Stimulated activated CD4-positive, alpha-beta T cell treated with anti-CD3 and anti-CD28 coated beads, TNF-alpha, amount 100 ng/mL, for 4 hours (primary cell): ENCODE results near the gene COX15.
"Not testable (repeated sequence)": the region's sequence is repeated elsewhere in the genome, so short reads cannot be mapped to it uniquely, and the experiment has no call there.

Source experiments
- DNase-seq, 3 experiments: peaks; one replicate each; pipeline ENCODE4 v3.0.0-alpha.2; 2020; ENCODE audit warnings: low read depth in 3 of 3

COX15 gene

GRCh38 chr10:99732033-99732842 lies at the start of gene COX15, which contains the start of gene CUTC:
COX15 (minus strand) TSS chr10:99732127; CDS start chr10:99732049, 78 bp downstream.
CUTC (plus strand) TSS chr10:99732234; CDS start chr10:99732349, 115 bp downstream.
- peak; percentile 88 to 89 (median 89) for DNase-seq

DNA sequence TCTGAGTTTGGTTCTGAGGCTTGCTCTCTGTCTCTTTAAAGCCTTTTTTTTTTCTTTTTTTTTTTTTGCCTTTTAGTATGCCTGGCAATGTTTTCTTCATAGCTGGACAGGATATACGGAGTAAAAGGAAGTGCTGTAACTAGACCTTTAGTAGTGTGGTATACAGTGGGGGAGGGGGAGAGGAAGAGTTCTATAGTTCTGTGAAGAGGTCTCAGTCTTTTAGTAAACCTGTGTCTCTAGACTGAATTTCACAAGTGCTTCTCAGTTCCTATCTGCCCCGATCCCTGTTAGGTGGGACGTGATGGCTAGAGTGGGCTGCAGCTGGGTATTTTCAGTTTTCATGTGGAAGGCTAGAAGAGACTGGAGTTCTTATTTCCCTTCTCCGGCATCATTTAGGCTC lies 47.4 kb upstream of the COX15 start:
- no peak for DNase-seq

DNA sequence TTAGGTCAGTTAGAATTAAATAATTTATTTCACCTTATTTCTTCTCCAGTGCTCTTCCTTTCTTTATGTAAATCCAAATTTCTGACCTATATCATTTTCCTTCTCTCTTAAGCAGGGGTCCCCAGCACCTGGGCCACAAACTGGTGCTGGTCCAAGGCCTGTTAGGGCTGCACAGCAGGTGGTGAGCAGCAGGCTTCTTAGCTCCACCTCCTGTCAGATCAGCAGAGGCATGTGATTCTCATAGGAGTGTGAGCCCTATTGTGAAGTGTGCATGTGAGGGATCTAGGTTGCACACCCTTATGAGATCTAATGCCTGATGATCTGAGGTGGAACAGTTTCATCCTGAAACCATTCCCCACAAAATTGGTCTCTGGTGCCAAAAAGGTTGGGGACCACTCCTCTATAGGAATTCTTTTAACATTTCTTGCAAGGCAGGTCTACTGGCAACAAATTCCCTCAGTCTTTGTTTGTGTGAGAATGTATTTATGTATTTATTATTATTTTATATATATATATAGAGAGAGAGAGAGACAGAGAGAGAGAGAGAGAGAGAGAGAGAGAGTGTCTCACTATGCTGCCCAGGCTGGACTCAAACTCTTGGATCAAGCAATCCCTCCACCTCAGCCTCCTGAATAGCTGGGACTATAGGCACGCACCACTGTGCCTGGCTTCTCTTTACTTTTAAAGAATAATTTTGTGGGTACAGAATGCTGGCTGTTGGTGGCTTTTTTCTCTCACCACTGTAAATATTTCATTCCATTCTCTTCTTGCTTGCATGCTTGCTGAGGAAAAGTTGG lies 46.2 kb upstream of the COX15 start:
- DNase-seq: no peak

DNA sequence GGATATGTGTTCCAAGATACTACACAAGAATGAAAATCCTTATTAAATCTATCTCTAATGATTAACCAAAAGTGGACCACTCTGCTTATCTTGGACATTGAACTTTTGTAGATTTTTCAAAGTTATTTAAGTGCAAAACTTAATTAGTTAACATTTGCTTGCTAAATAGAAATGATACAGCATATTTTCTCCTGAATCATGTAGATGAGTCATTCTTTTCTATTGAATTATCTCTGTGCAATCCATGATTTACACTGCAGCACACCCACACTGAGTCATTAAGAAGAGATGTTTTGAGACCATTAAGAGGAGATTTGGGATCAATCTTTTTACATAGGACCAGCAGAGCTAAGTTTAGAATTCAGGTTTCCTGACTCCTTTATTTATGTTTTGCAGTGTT lies 43.9 kb upstream of the COX15 start:
- no peak for DNase-seq

DNA sequence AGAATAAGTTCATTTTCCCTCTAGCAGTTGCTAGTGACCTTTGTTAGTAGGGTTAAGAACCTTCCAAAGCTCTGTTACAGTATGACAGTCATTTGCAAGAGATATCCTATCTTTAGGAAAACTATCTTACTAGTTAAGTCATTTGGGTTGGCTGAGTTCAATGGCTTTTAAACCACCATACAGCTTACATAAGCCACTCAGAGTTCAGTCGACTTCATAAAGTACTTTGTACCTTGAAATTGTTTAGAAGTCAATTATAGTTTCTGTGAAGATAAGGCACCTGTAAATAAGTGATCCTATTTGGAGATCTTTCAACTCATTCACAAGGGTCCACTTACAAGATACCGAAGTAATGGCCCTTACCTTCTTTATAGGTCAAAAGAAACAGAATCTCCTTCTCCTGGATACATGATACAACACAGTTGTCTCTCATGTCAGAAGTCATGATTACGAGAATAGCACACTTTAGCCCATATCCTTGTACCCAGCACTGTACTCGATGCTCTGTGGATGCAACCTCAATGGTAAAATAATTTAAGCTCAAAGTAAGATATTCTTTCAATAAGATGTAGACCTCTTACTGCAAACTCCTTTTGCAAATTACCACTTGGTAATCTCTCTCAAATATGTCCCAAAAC lies 38.6 kb upstream of the COX15 start:
- no peak for DNase-seq

GRCh38 chr10:99769706-99770105 lies 37.8 kb upstream of the COX15 start:
- DNase-seq: no peak

GRCh38 chr10:99768556-99768955 lies 36.6 kb upstream of the COX15 start:
- no peak for DNase-seq

GRCh38 chr10:99767901-99768300 lies 36.0 kb upstream of the COX15 start:
- DNase-seq: no peak

- no peak for DNase-seq
Observed at GRCh38 chr10:99766302-99766681, 34.4 kb upstream of the COX15 start.

DNA sequence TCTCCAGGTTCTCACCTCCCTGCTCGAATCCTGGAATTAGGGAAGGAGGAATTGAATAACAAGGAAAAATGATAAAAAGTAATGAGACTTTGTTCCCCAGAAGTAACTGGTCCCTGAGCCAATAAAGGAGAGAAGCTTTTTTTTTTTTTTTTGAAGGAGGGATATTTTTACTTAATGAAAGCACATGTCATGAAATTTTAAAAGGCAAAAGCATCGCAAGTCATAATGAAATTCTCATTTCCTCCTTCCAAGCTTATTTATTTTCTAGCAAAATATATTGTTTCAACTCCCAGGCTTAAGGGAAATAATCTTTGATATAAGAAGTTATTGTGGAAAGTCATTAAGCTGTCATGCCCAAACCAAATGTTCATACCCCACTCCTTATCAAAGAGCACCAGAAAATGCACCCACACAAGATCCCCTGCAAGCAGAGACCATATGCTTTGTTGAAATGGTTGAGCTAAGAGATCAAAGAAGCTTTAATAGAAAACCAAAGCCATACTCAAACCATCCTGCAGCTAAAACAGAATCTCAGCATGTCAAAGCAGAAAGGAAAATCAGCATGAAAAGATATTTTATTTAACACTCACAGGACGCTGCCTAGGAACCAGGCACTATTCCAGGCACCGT lies 33.9 kb upstream of the COX15 start:
- no peak for DNase-seq

- no peak for DNase-seq
Observed at GRCh38 chr10:99761365-99761764, 29.4 kb upstream of the COX15 start.

- DNase-seq: no peak
Observed at GRCh38 chr10:99760321-99760720, 28.4 kb upstream of the COX15 start.

- DNase-seq: no peak
Observed at GRCh38 chr10:99758211-99758891, 26.4 kb upstream of the COX15 start.

GRCh38 chr10:99756159-99756558 lies 24.2 kb upstream of the COX15 start:
- no peak for DNase-seq

DNA sequence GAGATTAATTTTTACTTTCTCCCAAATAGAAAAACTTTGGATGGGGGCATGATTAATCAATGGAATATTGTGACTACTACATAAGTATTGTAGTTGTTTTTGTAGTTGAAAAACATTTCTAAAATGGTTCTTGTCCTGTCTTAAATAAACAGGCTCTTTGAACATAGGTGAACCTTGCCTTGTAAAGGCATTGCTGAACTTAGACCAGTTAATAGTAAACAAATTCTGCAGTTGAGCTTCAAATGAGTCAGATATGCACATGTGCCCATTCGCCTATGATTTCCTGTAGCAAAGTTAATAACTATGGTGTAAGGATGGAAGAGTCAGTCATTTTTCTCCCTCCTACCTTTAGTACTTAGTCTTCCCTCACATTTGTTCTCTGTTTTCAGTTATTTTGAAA lies 22.7 kb upstream of the COX15 start:
- no peak for DNase-seq

DNA sequence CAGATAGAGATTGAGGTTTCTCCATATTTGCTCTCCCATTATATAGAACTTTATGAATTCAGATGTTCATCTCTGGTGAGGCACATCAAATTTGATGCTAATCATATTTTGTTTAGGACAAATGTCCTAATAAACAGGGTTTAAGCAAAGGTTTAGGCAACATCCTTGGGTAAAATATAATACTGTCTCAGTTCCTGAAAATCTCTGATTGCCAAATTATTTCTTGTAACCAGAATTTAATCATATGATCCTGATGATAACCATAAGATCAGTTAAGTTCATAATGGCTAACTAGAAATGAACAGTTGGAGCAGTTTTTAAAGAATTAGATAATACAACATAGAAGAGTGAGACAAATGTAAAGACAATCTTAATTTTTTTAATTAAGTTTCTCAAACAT lies 18.7 kb upstream of the COX15 start:
- DNase-seq: no peak

DNA sequence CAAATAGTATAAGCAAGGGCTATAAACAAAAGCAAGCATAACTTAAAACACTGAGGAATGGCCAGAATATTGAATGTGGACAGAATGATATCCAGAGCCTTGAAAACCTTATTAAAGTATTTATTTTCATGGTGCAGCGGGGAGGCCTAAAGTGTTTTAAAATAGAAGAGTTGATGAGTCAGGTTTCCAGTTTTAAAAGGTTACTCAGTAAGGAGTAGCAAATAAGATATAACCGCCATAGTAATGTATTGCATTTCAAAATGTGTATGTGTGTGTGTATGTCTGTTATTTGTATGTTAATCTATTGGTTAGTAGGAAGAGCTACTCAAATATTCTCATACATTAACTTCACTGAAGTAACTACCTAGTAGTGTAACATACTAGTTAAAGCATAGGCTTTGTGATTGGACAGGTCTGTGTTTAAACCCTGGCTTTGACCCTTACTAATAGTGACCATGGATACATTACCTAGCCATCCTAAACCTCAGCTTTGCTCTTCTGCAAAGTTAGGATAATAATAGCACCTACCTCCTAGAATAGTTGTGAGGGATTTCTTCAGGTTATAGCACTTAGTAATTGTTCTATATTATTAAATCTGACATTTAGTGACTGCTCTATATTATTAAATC lies 17.0 kb upstream of the COX15 start:
- DNase-seq: no peak

- DNase-seq: not testable (repeated sequence)
Observed at GRCh38 chr10:99746166-99746565, 14.2 kb upstream of the COX15 start.

- no peak for DNase-seq
Observed at GRCh38 chr10:99743841-99744240, 11.9 kb upstream of the COX15 start.

DNA sequence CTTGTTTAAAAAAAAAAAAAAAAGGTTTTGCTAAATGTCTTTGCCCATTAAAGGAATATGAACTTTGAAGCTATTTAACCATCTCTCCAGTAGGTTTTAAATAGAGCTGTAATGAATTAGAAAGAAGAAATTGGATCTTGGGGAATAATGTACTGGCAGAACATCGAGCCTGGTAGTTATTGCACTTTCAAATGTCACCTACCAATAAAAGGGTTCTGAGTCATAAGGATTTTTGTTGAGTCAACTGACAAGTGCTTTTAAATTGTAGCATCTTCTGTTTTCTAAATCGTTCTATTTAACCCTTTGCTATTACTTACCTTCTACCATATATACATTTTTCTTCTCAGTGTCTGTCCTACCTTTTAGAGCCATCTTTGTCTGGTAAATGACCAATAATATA lies 10.8 kb upstream of the COX15 start:
- DNase-seq: no peak

- DNase-seq: no peak
Observed at GRCh38 chr10:99742254-99742653, 10.3 kb upstream of the COX15 start.
